Activated effector memory CD4-positive, alpha-beta T cell treated with Interleukin-2 at 50 U/mL for 16 hours (primary cell): Measurements from ENCODE around the gene RANBP9.

Source experiments
- DNase-seq: peaks from one replicate; pipeline ENCODE4 v3.0.0-alpha.2; 2020

RANBP9 gene

DNA sequence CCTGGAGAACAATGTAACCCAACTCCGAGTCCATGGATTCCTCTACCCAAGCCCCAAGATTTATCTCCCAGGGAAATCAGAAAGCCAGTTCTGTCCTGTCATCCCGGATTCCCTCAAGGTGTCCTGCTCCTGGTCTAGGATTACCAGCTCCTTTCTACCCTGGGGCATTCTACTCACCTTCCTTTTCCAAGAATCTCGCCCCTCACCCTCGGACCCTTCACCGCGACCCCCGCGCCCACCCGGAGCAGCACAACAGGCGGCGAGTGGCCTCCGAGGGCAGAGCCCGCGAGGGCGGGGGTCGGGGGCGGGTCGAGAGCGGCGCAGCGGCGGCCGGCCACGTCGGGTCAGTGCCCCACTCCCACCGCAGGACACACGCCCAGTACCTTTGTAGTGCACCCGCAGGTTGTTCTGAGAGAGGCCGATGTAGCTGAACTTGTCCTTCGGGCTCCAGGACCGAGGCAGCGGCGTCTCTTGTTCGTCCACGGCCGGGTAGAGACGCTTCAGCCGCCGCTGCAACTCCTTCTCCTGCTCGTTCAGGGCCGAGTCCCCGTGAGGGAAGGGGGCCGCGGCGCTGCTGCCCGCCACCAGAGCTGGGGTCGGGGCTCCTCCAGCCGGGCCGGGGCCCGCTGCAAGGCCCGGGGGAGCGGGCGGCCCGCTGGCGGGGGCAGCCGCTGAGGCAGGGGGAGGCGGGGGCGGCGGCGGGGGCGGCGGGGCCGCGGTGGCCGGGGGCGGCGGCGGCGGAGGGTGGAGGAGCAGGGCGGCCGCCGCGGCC lies 897 bp downstream of the RANBP9 start:
- peak; percentile 16 for DNase-seq

DNA sequence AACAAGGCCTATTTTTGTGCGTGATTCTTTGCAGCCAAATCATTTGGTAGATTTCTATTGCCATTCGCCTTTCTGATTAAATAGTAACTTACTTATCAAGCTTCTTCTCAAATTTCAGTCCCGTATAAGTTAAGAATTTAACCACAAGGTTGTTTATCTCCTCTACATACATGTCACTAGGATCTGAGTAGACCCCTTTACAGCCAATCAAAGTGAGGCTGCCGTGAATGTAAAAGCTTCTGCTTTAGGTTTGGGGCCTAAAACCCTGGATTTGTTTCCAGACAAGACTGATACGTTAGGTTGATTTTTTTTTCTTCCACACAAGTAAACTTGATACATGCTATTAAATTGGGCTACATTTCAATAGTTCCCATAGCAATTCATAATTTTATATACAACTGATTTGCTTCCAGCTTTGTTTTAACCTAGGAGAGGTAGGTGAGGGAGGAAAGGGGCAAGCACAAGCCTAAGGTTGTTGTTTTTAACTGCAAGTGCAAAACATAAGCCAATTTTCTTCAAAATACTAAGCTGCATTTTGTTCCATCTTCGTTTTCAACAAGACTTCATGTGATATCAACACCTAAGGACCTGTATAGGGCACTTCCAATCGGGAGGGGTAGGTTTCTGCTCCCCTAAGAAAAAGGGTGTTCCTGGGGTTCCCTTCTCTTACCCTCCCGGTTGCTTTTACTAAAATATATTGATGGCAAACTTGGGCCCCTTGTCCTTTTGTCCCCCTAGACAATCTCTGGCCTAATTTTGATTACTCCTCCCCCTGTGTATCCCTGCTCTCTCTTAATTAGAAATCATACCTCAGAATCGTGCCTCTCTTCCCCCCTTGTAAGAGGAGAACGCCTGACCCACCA lies 1.7 kb downstream of the RANBP9 start:
- DNase-seq: no peak

DNA sequence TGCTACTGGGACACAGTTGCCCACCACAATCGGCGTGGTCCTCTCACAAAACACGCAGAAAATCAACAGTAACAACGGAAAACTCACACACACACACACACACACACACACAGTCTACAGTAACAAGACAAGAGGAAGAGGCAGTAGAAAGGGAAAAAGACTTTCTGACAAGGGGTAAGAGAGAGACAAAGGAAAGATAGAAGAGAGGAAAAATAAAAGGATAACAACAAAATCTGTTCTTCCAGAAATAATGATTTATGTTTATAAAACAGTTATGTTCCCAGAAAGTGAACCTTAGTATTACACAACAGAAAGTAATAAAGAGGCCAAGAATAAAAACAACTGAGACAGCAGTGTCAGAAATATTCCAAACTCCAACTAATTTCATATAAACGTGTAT lies 2.9 kb downstream of the RANBP9 start:
- no peak for DNase-seq

DNA sequence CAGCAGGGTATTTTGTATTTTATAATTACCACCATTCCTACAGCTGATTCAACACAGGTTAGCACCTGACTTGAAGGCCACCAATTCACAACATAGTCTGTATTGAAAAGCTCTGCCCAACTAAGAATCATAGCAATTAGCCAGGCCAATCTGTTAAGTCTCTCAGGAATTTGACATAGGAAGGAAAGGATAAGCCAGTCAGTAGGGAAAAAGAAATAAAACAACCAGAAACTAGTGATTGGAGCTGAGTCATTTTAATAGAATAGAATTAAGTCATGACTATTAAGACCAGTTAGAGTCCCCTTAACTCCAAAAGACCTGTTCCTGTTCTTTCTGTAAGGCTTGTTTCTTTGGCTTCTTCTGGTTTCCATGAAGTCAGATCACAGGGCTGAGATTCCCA lies 8.1 kb downstream of the RANBP9 start:
- no peak for DNase-seq

DNA sequence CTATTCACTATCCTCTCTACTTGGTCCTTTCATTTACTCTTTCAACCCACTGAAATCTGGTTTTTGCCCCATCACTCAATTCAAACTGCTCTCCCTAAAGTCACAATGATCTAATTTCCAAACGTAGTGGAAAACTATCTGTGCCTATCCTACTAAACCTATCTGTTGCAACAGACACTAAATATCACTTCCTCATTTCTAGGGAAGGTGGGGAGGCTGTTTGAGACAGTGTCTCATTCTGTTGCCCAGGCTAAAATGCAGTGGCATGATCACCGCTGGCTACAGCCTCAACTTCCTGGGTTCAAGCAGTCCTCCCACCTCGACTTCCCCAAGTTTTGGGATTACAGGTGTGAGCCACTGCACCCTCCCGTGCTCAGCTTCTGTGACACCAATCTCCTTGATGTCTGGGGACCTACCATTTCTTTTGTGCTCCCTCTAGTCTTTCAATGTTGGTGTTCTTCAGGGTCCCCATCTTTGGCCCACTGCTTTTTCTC lies 8.8 kb downstream of the RANBP9 start:
- DNase-seq: no peak

DNA sequence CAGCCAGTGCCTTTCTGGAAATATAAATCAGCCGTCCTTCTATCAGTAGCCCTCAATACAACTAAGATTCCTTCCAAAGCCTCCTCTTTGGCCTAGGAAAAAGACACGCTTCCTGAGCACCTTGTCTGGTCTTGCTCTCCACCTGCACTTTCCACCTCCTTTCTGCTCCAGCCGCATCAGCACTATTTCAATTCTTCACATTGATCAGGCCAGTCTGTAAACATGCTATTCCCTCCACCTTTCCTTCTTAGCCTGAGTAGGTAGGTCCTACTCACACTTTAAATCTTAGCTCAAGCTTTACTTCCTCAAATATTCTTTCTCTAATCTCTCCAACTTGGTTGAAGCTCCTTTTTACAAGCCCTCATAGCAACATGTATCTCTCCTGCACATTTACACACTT lies 11.4 kb downstream of the RANBP9 start:
- DNase-seq: no peak

DNA sequence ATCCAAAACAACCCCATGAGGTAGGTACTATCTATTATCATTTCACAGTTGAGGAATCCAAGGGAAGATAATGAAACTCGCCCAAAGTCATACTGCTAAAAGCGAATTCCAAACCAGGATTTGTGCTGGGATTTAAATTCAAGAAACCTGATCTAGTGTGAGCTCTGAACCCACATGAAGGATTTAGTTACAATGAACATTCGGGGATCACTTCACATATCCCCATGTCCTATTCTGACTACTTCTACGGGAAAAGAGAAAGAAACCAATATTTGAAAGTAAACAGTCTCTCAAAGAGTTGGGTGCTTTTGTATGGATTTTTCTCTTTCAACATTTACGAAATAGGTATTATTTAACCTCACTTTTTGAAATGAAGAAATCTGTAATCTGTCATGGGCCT lies 12.9 kb downstream of the RANBP9 start:
- no peak for DNase-seq

DNA sequence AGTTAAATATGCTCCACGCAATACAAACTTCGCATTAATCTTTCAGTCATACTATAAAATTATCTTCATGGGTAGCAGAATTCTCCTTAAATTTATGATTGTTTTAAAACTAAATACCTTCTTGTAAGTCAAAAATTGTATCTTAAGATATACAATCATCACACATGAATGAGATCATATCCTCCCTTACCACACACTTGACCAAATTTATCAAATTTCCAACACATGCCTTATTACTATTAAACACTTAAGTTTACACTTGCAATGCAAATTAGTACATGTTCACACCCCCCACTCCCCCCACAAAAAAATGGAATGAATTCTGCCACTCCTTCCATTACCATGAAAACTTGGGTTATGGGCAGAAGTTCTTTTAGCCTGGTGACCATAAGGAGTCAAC lies 13.8 kb downstream of the RANBP9 start:
- DNase-seq: no peak

DNA sequence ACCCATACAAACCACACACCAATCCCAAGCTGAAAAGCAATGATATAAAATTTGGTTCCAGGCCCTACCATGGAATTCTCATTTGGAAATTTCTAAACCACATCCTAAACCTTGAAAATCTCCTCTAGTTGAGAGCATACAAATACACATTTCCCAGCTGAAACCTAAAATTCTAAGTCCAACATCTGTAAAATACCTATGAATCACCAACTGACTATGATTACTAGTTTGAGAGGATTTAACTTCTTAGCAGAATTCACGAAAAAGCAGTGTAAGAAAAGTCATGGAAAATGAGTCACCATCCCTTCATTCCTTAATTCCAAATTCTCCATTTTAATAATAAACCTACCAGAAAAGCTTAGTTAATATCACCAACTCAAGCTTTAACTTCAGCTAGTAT lies 15.4 kb downstream of the RANBP9 start:
- DNase-seq: no peak

DNA sequence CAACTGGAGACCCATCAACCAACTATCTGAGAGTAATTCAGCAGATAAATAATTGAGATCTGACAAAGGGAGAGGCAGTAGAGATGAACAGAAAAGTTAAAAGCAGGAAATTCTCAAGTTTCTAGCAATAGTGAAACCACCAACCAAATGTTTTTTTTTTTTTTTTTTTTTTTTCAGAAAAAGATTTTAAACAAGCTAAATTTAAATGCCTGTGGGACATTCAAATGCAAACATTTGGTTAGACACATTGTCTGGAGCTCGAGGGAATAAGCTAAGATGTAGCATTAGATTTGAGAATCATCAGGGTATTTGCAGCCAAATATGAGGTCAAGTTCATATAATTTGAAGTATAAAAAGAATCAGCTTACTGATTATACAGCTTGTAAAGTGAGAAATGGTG lies 16.4 kb downstream of the RANBP9 start:
- DNase-seq: no peak

DNA sequence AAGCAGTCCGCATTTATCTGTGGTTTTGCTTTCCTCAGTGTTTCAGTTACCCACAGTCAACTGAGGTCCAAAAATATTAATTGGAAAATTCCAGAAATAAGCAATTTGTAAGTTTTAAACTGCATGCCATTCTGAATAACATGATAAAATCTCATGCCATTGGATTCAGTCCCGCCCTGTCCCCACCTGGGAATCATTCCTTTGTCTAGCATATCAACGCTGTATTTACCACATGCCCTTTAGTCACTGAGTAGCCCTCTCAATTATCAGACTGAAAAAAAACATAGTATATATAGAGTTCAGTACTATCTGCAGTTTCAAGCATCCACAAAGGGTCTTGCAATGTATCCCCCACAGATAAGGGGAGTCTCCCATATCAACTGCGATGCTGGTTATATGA lies 17.1 kb downstream of the RANBP9 start:
- DNase-seq: no peak

DNA sequence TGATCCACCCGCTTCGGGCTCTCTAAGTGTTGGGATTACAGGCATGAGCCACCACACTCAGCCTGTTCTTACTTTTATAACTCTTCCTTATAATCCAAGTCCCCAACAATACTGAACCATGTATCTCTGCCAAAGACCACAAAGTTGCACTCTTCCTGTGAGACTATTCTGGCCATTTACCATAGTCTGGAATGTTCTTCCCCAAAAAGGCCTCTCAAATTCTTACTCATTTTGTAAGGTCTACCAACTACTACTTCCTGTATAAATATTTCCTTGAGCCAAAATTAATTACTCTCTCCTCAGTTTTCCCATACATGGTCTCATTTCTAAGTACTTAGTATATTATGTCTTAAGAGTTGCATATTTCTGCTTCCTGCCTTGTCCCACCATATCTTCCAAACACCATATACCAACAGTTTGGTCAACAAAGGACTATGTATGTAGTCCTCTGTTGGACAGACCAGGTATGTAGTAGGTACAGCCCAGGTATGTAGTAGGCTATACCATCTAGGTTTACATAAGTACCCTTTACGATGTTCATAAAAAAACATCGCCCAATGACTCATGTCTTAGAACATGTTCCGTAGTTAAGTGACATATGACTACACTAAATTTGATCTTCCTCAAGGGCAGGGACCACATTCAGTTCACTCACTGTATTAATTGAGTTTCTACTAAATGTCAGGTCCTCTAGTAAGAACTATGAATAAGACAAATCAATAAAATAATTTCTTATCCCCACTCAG lies 22.0 kb downstream of the RANBP9 start:
- DNase-seq: no peak

DNA sequence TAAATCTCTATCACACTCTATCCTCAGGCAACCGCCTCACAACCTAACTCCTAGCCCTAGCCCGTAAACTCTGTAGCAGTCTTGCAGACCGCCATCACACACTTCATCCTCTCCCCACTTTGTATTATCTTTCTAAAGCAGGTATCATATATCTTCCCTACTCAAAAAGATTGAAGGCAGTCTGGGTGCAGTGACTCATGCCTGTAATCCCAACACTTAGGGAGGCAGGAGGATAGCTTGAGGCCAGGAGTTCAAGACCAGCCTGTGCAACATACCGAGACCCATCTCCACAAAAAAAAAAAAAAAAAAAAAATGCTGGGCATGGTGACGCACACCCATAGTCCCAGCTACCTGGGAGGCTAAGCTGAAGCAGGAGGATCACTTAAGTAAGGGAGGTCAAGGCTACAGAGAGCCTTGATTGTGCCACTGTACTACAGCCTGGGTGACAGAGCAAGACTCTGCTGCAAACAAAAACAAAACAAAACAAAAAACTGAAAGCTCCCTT lies 22.9 kb downstream of the RANBP9 start:
- no peak for DNase-seq

DNA sequence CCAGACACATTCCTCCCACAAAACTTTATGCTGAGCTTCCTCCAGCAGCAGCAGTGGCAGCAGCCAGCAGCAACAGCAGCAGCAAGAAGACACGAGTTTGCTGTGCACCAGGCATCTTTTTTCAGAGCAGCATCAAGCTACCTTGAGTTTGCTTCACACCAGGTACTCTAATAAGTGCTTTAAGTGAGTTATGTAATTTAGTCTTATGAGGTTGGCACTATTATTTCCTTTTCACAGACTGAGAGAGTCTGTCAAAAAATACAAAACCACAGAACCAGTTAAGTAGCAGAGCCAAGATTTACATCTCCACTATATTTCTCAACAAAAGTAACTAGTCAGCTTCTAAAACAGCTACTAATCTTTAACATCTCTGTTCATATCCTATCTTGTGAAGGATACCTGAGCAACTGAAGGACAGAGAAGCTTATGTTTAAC lies 23.7 kb downstream of the RANBP9 start:
- no peak for DNase-seq

DNA sequence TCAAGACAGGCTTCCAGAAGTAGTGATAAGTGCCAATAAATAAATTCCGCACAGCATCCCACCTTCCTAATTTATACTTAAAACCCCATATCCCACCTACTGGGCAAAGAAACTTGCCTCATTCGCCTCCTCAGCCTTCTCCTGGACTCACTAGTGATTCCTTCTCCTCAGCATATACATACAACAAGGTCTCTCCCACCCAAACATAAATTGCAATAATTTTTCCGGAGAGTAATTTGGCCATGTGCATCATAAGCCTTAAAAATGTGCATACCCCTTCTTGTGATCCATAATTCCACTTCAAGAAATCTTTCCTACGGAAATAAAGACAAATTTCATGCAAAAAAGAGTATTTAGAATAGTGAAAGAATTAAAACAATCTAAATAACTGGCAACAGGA lies 26.8 kb downstream of the RANBP9 start:
- no peak for DNase-seq

DNA sequence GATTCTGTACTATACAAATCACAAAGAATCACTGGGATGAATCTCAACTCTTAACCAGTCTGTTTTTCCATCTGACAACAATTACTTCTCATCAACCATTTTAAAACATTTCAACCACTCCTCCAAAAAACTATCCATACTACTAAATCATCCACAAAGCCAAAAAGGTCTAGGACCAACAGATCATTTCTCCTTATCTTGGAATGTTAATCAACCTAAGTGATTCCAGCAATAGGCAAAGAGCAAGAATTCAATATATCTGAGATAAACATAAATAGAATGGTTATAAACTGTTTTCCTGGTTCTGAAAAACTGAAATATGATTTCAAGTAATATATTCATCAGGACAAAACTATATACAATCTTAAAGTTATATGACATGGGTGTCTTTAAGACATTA lies 28.6 kb downstream of the RANBP9 start:
- DNase-seq: no peak

DNA sequence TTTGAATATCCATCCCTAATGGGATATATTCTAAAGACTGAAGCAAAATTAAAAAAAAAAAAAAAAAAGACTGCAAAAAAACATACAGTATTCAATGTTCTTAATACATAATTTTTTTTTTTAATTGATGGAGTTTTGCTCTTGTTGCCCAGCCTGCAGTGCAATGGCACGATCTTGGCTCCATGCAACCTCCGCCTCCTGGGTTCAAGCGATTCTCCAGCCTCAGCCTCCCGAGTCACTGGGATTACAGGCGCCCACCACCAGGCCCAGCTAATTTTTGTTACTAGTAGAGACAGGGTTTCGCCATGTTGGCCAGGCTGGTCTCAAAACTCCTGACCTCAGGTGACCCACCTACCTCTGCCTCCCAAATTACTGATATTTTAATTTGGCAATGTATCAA lies 29.3 kb downstream of the RANBP9 start:
- DNase-seq: no peak

DNA sequence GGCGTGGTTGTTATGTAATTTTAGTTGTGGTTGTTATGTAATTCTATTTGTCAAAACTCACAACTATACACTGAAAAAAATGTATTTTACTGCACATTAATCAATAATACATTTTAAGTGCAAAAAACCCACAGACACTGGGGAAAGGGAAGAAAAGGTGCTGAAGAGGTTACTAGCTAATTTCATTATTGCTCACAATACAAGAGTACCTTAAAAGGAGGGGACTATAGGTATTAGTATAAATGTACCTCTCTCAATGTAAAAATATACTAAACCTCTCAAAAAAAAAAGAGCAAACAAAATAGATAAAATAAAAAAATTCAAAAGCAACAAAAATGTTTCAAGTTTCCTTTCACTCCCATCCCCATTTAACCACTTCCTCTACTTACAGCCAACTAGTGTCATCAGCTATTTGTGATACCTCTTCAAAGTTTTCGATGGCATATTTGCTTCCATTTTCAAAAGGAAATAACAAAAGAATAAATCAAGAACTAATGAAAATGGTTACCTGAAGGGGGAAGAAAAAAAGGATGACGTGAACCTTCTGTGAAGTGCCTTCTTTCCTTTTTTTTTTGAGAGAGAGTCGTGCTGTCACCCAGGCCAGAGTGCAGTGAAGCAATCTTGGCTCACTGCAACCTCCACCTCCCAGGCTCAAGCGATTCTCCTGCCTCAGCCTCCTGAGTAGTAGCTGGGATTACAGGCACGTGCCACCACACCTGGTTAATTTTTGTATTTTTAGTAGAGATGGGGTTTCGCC lies 30.2 kb downstream of the RANBP9 start:
- DNase-seq: no peak

DNA sequence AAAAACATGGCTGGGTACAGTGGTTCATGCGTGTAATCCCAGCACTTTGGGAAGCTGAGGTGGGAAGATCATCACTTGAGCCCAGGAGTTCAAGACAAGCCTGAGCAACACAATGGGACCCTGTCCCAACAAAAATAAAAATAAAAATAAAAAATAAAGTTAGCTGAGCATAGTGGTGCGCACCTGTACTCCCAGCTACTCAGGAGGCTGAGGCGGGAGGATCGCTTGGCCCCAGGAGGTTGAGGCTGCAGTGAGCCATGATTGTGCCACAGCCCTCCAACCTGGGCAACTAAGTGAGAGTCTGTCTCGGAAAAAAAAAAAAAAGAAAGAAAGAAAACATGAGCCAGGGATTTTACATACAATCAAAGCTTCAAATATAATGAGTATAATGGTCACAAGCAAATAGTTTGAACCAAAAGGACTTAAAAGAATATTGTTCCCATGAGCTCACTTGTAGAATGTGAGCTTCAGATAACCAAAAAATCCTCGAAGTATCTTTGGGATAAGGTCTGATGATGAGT lies 31.1 kb downstream of the RANBP9 start:
- DNase-seq: no peak

DNA sequence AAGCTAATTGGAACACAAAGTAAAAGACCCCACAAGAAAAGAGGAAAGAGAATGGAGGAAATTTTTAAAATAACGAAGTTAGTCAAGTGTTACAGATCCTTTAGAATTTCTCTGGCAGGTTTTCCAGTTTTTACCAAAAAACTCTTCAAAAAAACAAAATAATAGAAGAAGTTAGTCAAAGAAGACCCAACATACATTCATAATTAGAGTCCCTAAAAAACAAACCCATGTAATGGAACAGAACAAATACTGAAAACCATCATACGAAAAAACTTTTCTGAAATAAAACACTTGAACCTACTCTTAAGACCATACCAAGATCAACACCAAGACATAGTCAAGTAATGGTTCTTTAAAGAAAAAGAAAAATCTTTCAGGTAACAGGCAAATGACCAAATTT lies 31.6 kb downstream of the RANBP9 start:
- DNase-seq: no peak

DNA sequence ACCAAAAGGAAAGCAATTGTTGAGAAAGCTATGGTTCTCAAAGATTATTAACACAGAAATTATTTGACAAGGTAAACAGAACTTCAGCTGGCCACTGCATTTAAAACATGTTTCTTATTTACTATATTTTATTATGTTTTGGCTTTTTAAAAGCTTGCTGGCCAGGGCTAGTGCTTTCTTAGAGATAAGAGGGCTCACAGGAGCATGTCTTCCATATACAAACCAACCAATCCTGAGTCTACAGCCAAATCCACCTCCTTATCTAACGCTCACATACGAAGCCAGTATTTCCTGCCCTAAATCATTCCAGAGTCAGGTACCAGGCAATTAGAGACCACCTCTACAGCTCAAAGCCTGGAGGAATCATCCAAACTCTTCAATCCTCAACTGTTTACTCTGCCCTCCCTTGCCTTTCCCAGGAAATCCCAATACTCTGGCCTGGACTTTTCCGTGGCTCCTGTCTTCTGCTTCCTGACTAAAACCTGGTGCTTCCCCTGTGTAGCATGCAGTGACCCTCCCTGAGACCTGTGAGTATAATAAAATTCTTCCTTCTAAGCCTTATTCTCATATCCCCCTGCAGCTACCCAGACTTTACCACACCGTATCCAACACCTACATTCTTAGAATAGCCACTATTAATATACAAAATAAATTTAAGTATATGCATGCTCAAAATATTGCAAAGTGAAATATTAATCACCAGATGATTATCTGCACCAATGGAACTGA lies 33.2 kb downstream of the RANBP9 start:
- DNase-seq: no peak

DNA sequence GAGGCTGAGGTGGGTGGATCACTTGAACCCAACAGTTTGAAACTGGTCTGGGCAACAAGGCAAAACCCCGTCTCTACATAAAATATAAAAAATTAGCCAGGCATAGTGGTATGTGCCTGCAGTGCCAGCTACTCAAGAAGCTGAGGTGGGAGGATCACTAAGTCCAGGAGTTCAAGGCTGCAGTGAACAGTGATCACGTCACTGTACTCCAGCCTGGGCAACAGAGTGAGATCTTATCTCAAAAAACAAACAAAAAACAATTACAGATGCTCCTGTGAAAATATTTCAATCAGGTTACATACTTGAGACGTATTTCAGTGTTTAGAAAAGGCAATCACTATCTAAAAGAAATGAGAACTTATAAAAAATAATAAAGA lies 33.8 kb downstream of the RANBP9 start:
- DNase-seq: no peak
